VCaP (cell line): ENCODE measurements around the gene ATG2B.
A peak's percentile ranks its signal among the peaks of the same experiment; 100 is the strongest.

Experiments used
- H3K27ac ChIP-seq: fragments of 450-650 bp; 2 replicates; pipeline ENCODE4 v1.5.1; 2017
- CTCF ChIP-seq: fragments of 450-650 bp; conservative IDR thresholded peaks from 2 replicates; pipeline ENCODE4 v1.5.1; 2017; ENCODE audit warnings: mild to moderate bottlenecking, moderate library complexity

ATG2B gene

GRCh38 chr14:96264853-96265252 lies 98.3 kb downstream of the ATG2B start:
- H3K27ac ChIP-seq = no peak overlapping the region
- TF ChIP-seq CTCF = peak; percentile 32; the same call in 1 of the 2 replicates

- no peak for TF ChIP-seq CTCF
- H3K27ac ChIP-seq = peak overlapping the region; percentile 43
Measured at GRCh38 chr14:96264200-96264553, 99.0 kb downstream of the ATG2B start.

GRCh38 chr14:96263347-96264199 lies 99.6 kb downstream of the ATG2B start:
- no peak for TF ChIP-seq CTCF
- peak overlapping the region; percentile 43 for H3K27ac ChIP-seq

- H3K27ac ChIP-seq = no peak overlapping the region
- 0 out of 2 replicates have a peak, but pooled peaks have one; percentile 15 for TF ChIP-seq CTCF
Measured at GRCh38 chr14:96261772-96262655, 101.1 kb downstream of the ATG2B start.

GRCh38 chr14:96261053-96261452 lies 102.1 kb downstream of the ATG2B start:
- TF ChIP-seq CTCF = no peak
- no peak overlapping the region for H3K27ac ChIP-seq

GRCh38 chr14:96260341-96260821 lies 102.8 kb downstream of the ATG2B start:
- TF ChIP-seq CTCF = no peak
- no peak overlapping the region for H3K27ac ChIP-seq

GRCh38 chr14:96257900-96258299 lies 105.2 kb downstream of the ATG2B start:
- TF ChIP-seq CTCF = no peak
- H3K27ac ChIP-seq = no peak overlapping the region
